HepG2 (cell line): ENCODE results near the gene ZSCAN23. TPM values are rescaled to one million over a fixed set of nuclear protein-coding genes. Genes with fewer than 3 reads are reported as not detected.
A peak's percentile ranks its signal among the peaks of the same experiment; 100 is the strongest.

ENCODE experiments used
- ARID2 ChIP-seq: sonication (generic); formaldehyde crosslinking; IDR thresholded peaks from 2 replicates; pipeline ENCODE4 v1.8.1; 2022; ENCODE audit warnings: mild to moderate bottlenecking, missing genetic modification reagents, borderline replicate concordance
- CCAR2 ChIP-seq: fragments of 200-400 bp; formaldehyde crosslinking; optimal IDR thresholded peaks from 2 replicates; pipeline ENCODE3; 2018; ENCODE audit warnings: low read depth, mild to moderate bottlenecking, low read length, moderate library complexity
- ELF1 ChIP-seq: sonication (generic); formaldehyde crosslinking; IDR thresholded peaks from 2 replicates; pipeline ENCODE4 v1.4.0; 2020; ENCODE audit warnings: missing genetic modification reagents
- HINFP ChIP-seq: sonication (generic); formaldehyde crosslinking; IDR thresholded peaks from 2 replicates; pipeline ENCODE4 v1.4.0; 2020; ENCODE audit warnings: low read depth, mild to moderate bottlenecking, missing genetic modification reagents
- HNRNPUL1 ChIP-seq: fragments of 200-400 bp; formaldehyde crosslinking; IDR thresholded peaks from 2 replicates; pipeline ENCODE4 v1.6.1; 2017; ENCODE audit warnings: low read depth, mild to moderate bottlenecking, low read length, moderate library complexity
- IKZF4 ChIP-seq: sonication (generic); formaldehyde crosslinking; IDR thresholded peaks from 2 replicates; pipeline ENCODE4 v1.5.1; 2020; ENCODE audit warnings: borderline replicate concordance, mild to moderate bottlenecking, low read depth, missing genetic modification reagents; ENCODE audit errors: not compliant biosample characterization
- MNT ChIP-seq: fragments of 450-650 bp; IDR thresholded peaks from 2 replicates; pipeline ENCODE4 v1.6.1; 2016
- MTA3 ChIP-seq: sonication (generic); formaldehyde crosslinking; IDR thresholded peaks from 2 replicates; pipeline ENCODE4 v1.4.0; 2020; ENCODE audit warnings: missing genetic modification reagents
- MYC ChIP-seq: sonication (generic); formaldehyde crosslinking; IDR thresholded peaks from 2 replicates; pipeline ENCODE4 v1.9.0; 2021; ENCODE audit warnings: missing genetic modification reagents, borderline replicate concordance
- NFE2L2 ChIP-seq: fragments of 150-350 bp; IDR thresholded peaks from 2 replicates; pipeline ENCODE4 v1.6.1; 2014; ENCODE audit warnings: low read length
- POLR2G ChIP-seq: fragments of 200-400 bp; formaldehyde crosslinking; IDR thresholded peaks from 2 replicates; pipeline ENCODE4 v1.6.1; 2018; ENCODE audit warnings: mild to moderate bottlenecking, low read depth, low read length, moderate library complexity
- RFXAP ChIP-seq: sonication (generic); formaldehyde crosslinking; IDR thresholded peaks from 2 replicates; pipeline ENCODE4 v1.4.0; 2020; ENCODE audit warnings: missing genetic modification reagents, borderline replicate concordance
- RXRB ChIP-seq: IDR thresholded peaks from 2 replicates; pipeline ENCODE4 v1.6.1; 2016; ENCODE audit warnings: borderline replicate concordance, missing genetic modification reagents, missing compliant biosample characterization
- SNAPC5 ChIP-seq: sonication (generic); formaldehyde crosslinking; IDR thresholded peaks from 2 replicates; pipeline ENCODE4 v1.8.1; 2023; ENCODE audit warnings: mild to moderate bottlenecking, missing genetic modification reagents, borderline replicate concordance
- TBX3 ChIP-seq: fragments of 450-650 bp; IDR thresholded peaks from 2 replicates; pipeline ENCODE4 v1.6.1; 2017; ENCODE audit warnings: antibody characterized with exemption, mild to moderate bottlenecking, inconsistent platforms, borderline replicate concordance
- THAP9 ChIP-seq: sonication (generic); formaldehyde crosslinking; IDR thresholded peaks from 2 replicates; pipeline ENCODE4; 2020; ENCODE audit warnings: missing genetic modification reagents, mild to moderate bottlenecking, borderline replicate concordance
- TRAFD1 ChIP-seq: sonication (generic); formaldehyde crosslinking; IDR thresholded peaks from 2 replicates; pipeline ENCODE4 v1.5.1; 2020; ENCODE audit warnings: missing genetic modification reagents, mild to moderate bottlenecking, borderline replicate concordance
- ZFY ChIP-seq: sonication (generic); formaldehyde crosslinking; IDR thresholded peaks from 2 replicates; pipeline ENCODE4 v1.4.0; 2020; ENCODE audit warnings: missing genetic modification reagents
- ZNF549 ChIP-seq: sonication (generic); formaldehyde crosslinking; IDR thresholded peaks from 2 replicates; pipeline ENCODE4 v1.5.0; 2020; ENCODE audit warnings: missing genetic modification reagents
- ZNF747 ChIP-seq: sonication (generic); formaldehyde crosslinking; IDR thresholded peaks from 2 replicates; pipeline ENCODE4 v1.8.1; 2023; ENCODE audit warnings: missing genetic modification reagents, mild to moderate bottlenecking, borderline replicate concordance
- ZNF761 ChIP-seq: sonication (generic); formaldehyde crosslinking; conservative IDR thresholded peaks from 2 replicates; pipeline ENCODE4 v1.4.0; 2020; ENCODE audit warnings: mild to moderate bottlenecking, missing genetic modification reagents
- polyA plus RNA-seq, 8 experiments: library from polyadenylated mRNA; depleted of rRNA in 3 of 8; stranded (reverse) in 7 of 8; unstranded in 1 of 8; fragments of >200 nt; fragmentation: Illumina TruSeq in 4 of 8; extraction: Trizol in 4 of 8; gene quantifications; 2 replicates each; pipeline versions ENCODE4 v1.2.1 to v1.2.3, GENCODE V29; 2011 to 2016; ENCODE audit warnings: low read depth in 4 of 8, missing spikeins in 1 of 8, mixed read lengths in 1 of 8; ENCODE audit not compliant: insufficient read depth in 1 of 8
- total RNA-seq, 5 experiments: library from RNA; depleted of rRNA; stranded (reverse); fragments of >200 nt; fragmentation: Illumina TruSeq; extraction: Trizol; gene quantifications; 2 replicates each; pipeline ENCODE4 v1.2.3, GENCODE V29; 2016; ENCODE audit warnings: low read depth in 1 of 5

ZSCAN23 gene
- total and polyA plus RNA-seq, 2 of the 13 experiments (the other 11 are each of a cell fraction or from before 2014, with no cell fraction given) = 0.29 to 1.2 TPM

GRCh38 chr6:28399350-28400121 is 43.8 kb downstream of the ZSCAN23 start, which contains the start of gene ZSCAN12 (continued):
- TF ChIP-seq THAP9 (peak; percentile 95), NFE2L2 (no peak), RXRB (CRISPR knock-in tag) (peak; percentile 82; the same call in 1 of the 2 replicates), MTA3 (no peak), ZNF549 (CRISPR knock-in tag) (no peak), ZNF747 (CRISPR knock-in tag) (peak; percentile 99; the same call in 1 of the 2 replicates), MNT (no peak), ZFY (CRISPR knock-in tag) (peak; percentile 98), TRAFD1 (CRISPR knock-in tag) (0 out of 2 replicates have a peak, but pooled peaks have one; percentile 71), MYC (CRISPR knock-in tag) (peak; percentile 90; the same call in 1 of the 2 replicates), TBX3 (no peak), IKZF4 (peak; percentile 79), CCAR2 (no peak), HNRNPUL1 (no peak), ELF1 (CRISPR knock-in tag) (peak; percentile 96), HINFP (CRISPR knock-in tag) (peak; percentile 73; the same call in 1 of the 2 replicates), ZNF761 (peak; percentile 93), RFXAP (CRISPR knock-in tag) (peak; percentile 94), POLR2G (peak; percentile 97), ARID2 (CRISPR knock-in tag) (no peak), SNAPC5 (CRISPR knock-in tag) (no peak; the same call in 1 of the 2 replicates)
